Measurements from ENCODE around the gene TAP2.
A peak's percentile ranks its signal among the peaks of the same experiment; 100 is the strongest.
"Not testable (repeated sequence)": the region's sequence is repeated elsewhere in the genome, so short reads cannot be mapped to it uniquely, and the experiment has no call there.

The TAP2 gene

GRCh38 chr6:32807020-32807580 is 31.4 kb downstream of the TAP2 start:
- no peak for TF ChIP-seq CTCF (IDR thresholded peaks at IDR 0.05; ENCODE audit: low read depth, low read length)
- no peak overlapping the region for H3K4me3 ChIP-seq (replicated peaks in 1 of 2; ENCODE audit: low read depth in 2 of 2, low read length in 2 of 2)
- DNase-seq (ENCODE audit: low read depth in 2 of 2), result no peak

- not testable (repeated sequence) for H3K4me3 ChIP-seq (replicated peaks in 1 of 2; ENCODE audit: low read depth in 2 of 2, low read length in 2 of 2); DNase-seq (ENCODE audit: low read depth in 2 of 2)
Measured at GRCh38 chr6:32805404-32805803, 33.1 kb downstream of the TAP2 start.

- no peak for DNase-seq (ENCODE audit: low read depth in 2 of 2)
- no peak overlapping the region for H3K4me3 ChIP-seq (replicated peaks in 1 of 2; ENCODE audit: low read depth in 2 of 2, low read length in 2 of 2)
- no peak for TF ChIP-seq CTCF (IDR thresholded peaks at IDR 0.05; ENCODE audit: low read depth, low read length)
Measured at GRCh38 chr6:32803416-32803815, 35.1 kb downstream of the TAP2 start.

GRCh38 chr6:32799740-32800139 is 38.8 kb downstream of the TAP2 start:
- DNase-seq (ENCODE audit: low read depth in 2 of 2), result no peak
- H3K4me3 ChIP-seq (replicated peaks in 1 of 2; ENCODE audit: low read depth in 2 of 2, low read length in 2 of 2), result no peak overlapping the region
- no peak for TF ChIP-seq CTCF (IDR thresholded peaks at IDR 0.05; ENCODE audit: low read depth, low read length)

- no peak for TF ChIP-seq CTCF (IDR thresholded peaks at IDR 0.05; ENCODE audit: low read depth, low read length)
- DNase-seq (ENCODE audit: low read depth in 2 of 2), result no peak
- H3K4me3 ChIP-seq (replicated peaks in 1 of 2; ENCODE audit: low read depth in 2 of 2, low read length in 2 of 2), result no peak overlapping the region
Measured at GRCh38 chr6:32799168-32799567, 39.4 kb downstream of the TAP2 start.

- H3K4me3 ChIP-seq (replicated peaks in 1 of 2; ENCODE audit: low read depth in 2 of 2, low read length in 2 of 2), result peak overlapping the region in 1 of 2 donors; percentile 27
- peak; percentile 74 for TF ChIP-seq CTCF (IDR thresholded peaks at IDR 0.05; ENCODE audit: low read depth, low read length)
- DNase-seq (ENCODE audit: low read depth in 2 of 2), result peak; percentile 70 to 71
Measured at GRCh38 chr6:32796848-32797776, 41.4 kb downstream of the TAP2 start.

GRCh38 chr6:32794510-32794909 is 44.0 kb downstream of the TAP2 start:
- DNase-seq (ENCODE audit: low read depth in 2 of 2), result no peak
- no peak for TF ChIP-seq CTCF (IDR thresholded peaks at IDR 0.05; ENCODE audit: low read depth, low read length)
- H3K4me3 ChIP-seq (replicated peaks in 1 of 2; ENCODE audit: low read depth in 2 of 2, low read length in 2 of 2), result no peak overlapping the region

Measured in cardiac fibroblast (primary cell).